ENCODE data around the gene TLR8.
"Not testable (repeated sequence)": the region's sequence is repeated elsewhere in the genome, so short reads cannot be mapped to it uniquely, and the experiment has no call there.

Gene TLR8

DNA sequence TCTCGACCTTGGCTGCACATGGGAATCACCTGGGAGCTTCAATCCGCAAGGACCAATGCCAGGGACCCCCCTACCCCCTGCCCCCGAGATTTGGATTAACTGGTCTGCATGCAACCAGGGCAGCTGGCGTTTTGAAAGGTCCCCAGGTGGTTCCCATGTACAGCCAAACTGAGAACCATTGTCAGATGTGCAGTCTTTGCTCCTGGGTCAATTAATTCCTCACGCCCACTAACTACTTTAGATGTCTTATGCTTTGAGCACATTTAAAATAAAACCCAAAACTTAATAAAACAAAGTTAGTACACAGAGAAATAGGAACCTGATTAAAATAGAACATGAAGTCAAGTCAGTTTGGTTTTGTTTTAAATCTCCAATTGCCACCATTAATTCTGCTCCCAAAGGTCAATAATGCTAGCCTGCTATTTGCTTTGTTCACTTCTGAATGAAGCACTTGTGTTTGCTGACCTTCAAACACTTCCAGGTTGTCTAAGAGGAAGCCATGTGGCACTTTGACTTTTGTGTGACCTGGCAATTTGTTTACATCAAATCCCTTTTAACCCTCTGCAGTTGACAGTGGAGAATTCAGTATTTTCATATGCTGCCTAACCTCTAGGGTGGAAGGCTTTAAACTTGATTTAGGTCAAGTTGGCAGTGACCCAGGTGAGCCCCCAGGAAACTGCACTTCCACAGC is 41.3 kb downstream of the TLR8 start:
- DNase-seq: no peak

DNA sequence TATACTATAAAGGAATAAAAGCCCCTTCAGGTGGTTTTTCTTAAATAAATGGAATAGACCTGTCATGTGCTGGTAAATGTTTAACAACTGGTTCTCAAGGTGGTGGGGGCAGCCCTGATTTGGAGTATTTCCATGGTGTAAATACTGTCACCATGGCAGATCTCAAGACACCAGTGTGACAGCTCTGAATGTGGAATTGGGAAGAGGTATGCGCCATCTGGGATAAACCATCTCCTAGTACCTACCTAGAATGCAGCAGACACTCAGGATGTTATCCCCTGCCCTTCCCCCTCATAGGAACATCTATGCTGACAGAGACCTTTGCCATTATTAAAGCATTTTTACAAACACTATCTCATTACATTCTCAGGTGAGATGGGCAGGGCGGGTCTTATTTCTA is 42.1 kb downstream of the TLR8 start:
- no peak for DNase-seq

DNA sequence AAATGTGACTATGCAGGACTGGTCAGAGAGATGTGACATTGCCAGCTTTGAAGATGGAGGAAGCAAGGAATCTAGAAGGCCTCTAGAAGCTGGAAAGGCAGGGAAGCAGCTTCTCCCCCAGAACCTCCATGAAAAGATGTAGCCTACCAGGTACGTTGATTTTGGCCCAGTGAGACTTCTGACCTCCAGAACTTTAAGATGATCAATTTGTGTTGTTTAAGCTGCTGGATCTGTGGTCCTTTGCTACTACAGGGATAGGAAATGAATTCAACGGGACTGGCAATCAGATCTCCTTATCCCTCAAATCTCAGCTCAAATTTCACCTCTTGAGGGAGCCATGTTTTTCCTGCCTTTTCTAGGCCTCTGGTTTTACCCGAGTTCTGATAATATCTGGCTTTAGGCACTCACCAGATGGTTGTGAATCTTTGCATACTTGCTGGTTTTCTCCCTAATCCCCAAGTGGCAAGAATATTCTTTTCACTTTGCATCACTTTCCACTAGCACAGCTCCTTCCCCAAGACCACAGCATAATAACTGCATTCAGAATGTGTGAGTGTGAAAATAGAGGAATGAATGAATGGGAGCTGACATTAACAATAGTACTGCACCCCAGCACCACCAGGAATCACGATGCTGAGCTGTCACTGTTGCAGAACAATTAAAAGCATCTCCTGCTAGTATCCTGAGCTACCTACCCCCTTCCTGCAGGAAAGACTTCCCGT is 42.9 kb downstream of the TLR8 start:
- no peak for DNase-seq

DNA sequence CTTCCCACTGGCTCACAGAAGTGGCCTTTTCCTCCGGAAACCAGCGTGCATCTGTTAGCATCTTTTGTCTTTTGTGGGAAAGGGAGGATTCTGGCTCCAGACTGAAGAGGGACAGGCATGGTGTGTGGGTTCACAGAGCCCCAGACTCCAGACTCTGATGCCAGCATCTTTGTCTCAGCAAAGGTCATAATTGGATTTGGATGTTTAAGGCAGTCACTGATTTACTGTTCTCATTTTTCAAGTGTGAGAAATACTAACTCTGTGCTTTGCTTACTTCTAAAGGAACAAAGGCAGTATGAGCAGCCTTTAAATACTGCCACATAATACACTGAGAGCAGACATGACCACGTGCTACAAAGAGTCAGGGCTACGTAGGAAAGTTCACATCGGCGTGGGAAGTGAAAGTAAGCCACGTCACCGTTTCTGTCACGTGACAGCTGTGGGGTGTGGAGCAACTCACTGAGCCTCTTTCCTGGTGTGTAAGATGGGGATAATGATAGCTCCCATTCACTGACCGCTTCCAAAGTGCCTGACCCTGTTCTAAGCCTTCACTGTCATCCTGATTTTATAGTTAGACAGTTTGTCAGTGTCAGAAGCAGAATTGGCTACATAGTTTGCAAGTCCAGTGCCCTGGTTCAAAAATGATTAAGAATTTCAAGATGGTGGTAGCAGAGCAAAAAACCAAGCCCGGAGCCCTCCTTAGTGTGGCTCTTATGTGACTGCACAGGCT is 43.7 kb downstream of the TLR8 start:
- no peak for DNase-seq

DNA sequence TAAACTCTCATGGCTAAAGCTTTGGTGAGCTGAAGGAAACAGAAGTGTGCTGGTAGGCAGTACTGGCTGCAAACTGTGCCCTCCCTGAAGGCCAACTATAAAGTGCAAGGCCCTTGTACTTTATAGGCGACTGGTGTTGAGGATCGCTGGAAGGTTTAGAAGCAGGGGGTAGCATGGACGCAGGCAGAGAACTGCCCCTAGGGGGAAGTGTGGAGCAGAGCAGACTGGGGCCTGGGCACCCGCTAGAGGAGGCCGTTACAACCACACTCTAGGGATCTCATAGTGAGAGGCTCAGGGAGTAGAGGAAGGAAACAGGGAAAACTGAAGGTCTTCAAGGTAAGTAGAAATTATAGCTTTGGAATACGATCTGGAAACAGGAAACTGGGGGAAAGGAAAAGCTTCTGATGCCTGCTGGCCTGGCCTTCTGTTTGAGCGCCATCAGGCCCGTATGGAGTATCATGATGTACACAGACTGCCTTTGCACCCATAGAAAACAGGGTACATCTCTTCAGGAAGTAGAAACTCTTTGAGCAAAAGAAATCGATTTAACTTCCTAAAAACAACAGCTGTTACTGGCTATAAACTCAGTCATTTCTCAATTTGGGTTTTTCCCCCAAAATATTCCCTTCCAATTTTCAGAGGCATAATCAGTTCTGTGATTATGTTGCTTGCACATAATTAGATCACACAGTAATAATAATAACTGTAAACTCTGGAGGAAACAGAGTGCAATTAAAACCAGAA is 44.6 kb downstream of the TLR8 start:
- DNase-seq: no peak

DNA sequence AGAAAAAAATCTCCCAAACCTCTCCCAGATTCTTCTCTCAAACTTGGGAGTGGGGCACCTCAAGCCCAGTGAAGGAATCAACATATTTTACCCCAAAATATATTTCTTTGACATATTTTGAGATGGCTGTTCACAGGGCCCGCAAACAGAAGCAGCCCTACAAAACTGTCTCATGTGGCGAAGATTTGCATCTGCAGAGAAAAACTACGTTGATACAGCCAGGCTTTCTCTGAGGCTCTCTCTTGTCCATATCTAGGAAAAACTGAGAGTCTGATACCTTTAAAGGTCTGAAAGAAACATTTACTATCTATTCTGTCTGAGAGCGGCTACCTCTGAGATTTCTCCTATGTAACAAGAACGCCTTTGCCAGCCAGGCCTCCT is 45.2 kb downstream of the TLR8 start:
- DNase-seq: no peak

DNA sequence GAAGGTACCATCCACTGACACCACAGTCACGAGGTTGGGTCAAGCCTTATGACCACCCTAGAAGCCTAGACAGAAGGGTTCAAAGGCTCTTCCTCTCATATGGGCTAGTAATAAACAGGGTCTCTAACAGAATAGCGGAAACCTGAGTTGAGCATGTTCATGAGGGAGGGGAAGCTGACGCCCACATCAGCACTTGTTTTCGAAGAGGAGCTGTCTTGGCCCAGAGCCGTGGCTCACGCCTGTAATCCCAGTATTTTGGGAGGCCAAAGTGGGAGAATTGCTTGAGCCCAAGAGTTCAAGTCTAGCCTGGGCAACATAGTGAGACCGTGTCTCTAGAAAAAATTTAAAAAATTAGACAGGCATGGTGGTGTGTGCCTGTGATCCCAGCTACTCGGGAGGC is 47.0 kb downstream of the TLR8 start:
- no peak for DNase-seq

DNA sequence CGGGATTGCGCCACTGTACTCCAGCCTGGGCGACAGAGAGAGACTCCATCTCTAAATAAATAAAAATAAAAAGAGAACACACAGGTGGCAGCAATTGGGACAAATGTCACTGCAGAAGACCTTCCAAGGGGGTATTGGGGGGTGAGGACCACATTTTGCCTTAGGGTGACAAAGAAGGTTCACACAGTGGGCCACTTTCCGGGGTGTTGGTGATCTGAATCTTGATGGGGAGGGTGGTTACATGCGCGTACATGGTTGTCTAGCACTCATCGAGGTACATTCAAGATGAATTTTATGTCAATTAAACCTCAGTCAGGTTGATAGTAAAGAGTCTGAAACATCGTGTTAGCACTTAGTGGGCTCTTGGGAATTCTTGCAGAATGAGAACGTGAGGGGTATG is 48.0 kb downstream of the TLR8 start:
- DNase-seq: no peak

DNA sequence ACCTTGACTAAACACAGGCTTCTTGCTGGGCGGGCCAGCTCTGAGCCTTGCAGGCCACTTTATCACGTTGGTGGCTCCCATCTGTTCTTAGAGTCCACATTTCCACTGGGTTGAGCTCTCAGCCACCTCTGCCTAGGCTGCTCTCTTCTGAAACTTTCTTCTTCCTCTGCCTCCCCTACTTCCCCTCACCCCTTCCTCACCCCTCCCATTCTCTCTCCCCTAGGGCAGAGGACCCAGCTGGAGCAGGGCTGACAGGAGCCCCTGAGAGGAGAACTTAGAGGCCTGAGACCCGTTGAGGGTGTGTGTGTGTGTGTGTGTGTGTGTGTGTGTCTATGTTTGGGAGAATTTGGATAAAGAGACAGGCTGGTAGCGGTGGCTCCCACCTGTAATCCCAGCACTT is 48.6 kb downstream of the TLR8 start:
- DNase-seq: no peak

DNA sequence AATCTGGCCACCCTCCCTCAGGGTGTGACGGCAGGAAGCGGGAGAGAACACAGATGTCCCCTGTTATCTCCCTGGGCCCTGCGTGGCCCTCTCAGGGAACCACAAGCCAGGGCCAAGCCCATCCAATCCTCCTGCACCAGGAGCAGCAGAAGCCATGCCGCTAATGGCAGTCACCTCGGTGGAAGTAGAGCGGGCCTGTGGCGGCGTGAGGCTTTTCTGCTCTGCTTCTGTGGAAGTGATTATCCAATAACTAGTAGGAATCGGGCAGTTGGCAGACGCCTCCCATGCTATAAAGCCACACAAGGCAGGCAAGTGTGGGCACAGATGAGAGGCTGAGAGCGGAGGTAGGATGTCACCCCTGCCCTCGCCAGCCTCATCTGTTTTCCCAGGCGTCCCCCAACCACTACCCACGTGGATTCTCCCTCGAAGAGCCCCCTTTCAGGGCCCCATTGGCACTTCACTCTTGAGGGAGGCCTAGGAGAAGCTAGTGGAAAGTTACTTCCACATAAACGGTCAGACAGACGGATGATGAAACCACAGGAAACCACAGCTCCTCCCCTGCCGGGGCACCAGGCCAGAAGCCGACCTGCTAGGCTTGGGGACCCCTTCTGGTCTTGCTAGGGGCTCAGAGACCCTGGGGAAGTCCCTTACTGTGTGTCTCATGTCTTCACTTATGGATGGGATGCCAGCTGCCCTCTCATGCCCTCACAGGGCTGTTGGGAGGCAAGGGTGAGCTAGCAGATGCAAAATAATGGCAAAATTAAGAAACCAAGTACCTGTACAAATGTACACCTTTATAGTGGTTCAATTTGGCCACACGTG is 49.7 kb downstream of the TLR8 start:
- DNase-seq: no peak

DNA sequence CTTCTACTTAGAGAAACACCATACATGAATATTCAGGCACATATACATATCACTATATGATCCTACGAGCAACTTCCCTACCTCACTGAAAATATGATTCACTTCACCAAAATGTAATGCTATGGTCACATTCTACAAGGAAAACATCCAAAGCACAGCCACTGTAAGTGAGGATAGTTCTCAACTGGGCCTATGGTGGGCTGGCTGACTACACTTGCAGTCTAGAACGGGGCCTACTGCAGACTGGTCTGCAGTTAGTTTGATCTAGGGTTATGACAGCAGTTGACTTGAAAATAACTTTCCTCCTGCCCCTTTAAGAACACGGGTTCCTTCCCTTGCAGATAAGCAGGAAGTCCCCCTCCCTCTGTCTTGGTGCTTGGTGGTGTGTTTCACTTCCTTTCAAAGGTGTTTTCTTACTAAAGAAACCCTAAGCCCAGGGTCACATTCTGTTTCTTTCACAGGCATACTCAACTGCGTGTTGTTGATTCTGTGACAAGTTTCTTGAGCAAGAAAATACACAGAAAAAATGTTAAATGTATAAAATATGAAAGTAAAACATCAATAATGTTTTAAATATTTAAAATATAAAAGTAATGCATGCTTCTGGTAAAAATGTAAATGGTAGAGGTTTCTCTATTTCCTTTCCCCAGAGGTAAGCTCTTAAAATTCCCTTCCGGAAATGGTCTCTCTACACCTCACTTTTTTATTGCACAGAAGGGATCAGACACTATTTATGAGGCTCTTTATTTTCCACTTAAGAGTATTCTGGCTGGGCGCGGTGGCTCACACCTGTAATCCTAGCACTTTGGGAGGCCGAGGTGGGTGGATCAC is 50.5 kb downstream of the TLR8 start:
- no peak for DNase-seq

DNA sequence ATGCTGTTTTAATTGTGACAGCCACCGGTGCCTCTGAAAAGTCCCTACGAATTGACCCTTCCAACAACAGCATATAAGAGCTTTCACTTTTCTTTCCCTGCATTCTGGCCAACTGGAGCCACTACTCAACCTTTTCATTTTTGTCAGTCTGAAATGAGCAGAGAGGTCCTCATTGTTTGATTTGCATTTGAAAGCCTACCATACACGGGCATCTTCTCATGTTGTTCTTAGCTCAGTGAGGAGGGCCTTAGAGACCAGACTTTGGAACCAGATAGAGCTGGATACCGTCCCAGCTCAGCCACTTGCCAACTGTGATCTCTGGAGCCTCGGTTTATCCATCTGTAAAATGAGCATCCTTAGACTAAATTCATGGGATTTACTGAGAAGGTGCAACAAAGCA is 51.6 kb downstream of the TLR8 start:
- no peak for DNase-seq

DNA sequence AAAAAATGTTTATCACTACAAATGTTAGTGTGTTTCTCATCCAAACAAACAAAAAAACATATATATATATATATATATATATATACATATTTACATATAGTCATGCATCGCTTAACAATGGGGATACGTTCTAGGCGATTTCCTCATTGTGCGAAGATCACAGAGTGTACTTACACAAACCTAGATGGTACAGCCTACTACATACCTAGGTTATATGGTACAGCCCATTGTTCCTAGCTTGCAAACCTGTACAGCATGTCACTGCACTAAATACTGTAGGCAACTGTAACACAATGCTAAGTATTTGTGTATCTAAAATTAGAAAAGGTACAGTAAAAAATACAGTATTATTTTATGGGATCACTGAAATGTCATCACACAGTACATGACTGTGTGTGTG is 52.0 kb downstream of the TLR8 start:
- no peak for DNase-seq

DNA sequence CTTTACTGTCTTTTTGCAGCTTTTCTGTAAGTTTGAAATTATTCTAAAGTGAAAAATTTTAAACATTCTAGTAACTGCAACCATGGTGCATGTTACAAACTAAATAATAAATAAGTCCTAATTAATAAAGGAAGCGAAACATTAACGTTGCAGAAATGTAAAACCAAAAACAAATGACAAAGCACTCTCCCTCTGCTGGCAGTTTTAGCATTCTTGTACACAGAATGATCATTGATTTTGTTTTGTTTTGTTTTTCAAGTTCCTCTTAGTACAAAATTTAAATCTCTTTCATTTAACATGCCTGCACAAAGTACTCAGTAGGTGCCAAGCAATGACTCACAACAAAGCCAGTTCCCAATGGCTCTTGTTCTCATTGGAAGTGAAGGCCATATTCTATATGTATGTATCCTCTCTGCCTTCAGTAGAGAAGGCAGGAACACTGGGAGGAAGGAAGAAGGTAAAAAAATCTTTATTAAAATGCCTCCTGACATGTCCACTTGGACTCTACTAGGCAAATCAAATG is 54.8 kb downstream of the TLR8 start:
- no peak for DNase-seq

DNA sequence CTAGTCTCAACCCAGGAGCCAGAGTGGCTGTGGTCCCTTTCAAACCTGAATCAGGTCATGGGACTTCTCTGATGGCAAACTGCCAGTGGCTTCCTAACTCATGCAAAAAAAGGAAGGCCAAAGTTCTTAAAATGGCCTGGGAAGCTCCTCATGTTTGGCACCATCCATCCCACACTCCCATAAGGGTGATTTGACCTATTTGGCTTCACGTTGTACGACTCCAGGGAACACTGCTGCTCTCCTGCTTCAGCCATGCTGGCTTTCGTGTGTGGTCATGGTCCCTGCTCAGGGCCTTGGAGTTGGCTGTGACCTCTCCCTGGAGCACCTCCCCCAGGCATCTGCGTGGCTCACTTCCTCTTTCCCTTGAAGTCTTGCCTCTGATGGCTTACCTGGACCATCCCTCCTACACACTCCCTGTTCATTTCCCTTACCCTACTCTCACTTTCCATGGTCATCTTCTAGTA is 55.7 kb downstream of the TLR8 start:
- no peak for DNase-seq

DNA sequence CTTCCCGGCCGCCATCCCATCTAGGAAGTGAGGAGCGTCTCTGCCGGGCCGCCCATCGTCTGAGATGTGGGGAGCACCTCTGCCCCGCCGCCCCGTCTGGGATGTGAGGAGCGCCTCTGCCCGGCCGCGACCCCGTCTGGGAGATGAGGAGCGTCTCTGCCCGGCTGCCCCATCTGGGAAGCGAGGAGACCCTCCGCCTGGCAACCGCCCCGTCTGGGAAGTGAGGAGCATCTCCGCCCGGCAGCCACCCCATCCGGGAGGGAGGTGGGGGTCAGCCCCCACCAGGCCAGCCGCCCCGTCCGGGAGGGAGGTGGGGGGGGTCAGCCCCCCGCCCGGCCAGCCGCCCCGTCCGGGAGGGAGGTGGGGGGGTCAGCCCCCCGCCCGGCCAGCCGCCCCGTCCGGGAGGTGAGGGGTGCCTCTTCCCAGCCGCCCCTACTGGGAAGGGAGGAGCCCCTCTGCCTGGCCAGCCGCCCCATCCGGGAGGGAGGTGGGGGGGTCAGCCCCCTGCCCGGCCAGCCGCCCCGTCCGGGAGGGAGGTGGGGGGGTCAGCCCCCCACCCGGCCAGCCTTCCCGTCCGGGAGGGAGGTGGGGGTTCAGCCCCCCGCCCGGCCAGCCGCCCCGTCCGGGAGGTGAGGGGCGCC is 56.9 kb downstream of the TLR8 start:
- DNase-seq: not testable (repeated sequence)

DNA sequence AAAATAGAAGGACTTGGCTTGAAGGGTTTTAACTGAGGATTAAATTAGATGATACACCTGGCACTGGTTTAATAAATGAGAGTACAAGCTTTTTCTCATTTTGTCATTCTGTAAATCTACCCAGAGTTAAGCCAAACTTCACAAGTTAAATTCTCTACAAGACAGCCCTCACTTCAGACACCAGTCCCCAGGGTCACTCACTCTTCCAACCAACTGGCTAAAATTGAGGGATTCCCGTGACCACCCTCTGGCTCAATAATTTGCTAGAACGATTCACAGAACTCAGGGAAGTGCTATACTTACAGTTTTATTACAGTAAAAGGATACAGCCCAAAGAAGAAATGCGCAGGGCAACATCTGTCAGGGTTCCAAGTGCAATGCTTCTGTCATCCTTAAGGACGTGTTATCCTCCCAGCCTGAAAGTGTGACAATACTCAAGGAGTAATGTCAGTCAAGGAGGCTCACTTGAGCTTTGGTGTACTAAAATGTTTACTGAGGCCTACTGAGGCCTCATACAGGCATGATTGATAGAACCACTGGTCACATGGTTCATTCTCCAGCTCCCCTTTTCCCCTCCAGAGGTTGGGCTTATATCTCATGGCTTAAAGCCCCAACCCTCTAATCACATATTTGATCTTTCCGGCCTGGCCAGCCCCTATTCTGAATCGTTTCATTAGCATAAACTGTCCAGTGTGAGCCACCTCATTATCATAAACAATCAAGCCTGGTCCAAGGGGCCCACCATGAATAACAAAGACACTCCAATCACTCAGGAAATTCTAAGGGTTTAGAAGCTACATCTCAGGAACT is 58.9 kb downstream of the TLR8 start:
- no peak for DNase-seq

DNA sequence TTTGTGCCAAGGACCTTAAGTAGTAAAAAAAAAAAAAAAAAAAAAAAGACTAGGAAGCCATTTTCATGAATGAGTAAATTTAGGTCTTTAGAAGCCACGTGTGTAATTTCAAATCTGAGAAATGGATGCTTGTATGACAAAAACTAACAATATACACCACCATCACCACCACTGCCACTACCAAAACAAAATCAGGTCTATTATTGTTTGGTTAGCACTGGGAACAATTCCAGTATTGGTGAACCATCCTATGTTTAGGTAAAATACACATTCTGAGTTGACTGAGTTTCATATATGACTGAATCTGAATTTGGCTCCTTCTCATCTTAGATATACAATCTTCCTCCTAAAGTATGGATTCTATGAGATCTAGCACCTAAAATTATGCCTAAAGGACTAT is 59.7 kb downstream of the TLR8 start:
- no peak for DNase-seq

DNA sequence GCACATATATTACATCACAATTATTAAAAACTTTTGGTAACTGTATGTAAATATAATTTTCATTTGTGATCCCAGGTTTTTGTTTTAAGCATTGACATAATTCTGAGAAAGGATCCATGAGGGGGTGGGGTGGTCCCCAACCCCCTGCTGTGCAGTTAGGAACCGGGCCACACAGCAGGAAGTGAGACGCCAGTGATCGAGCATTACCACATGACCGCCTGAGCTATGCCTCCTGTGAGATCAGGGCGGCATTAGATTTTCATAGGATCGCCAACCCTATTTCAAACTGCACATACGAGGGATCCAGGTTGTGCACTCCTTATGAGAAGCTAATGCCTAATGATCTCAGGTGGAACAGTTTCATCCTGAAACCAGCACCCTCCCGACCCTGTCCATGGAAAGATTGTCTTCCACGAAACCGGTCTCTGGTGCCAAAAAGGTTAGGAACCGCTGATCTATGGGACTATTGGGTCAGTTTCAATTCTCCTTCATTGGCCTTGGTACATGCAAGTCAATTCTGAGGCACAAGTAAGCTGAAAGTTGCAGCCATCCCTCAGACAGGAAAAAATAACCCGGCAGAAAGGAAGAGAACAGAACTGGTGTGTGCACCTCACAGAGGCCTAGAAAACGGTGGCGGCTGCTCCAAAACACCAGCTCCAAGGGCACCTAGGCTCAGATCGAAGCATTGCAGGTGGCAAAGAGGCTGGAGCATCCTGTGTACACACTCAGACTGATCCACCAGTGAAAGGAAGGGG is 61.5 kb downstream of the TLR8 start:
- no peak for DNase-seq

Data from NCI-H510A (cell line).